ACC112 (cell line): Measurements from ENCODE around the gene LRIT2.

ENCODE experiments used
- H2AFZ ChIP-seq: fragments of 200-600 bp; sonication (generic); one replicate; pipeline ENCODE4 v1.6.0; 2017; ENCODE audit warnings: antibody characterized with exemption, low read length; ENCODE audit not compliant: unreplicated experiment
- H3K27ac ChIP-seq: fragments of 200-600 bp; sonication (generic); 2 replicates; pipeline ENCODE4 v1.5.1; 2014; ENCODE audit warnings: low read depth, mild to moderate bottlenecking, antibody characterized with exemption, low read length, moderate library complexity
- H3K27me3 ChIP-seq: fragments of 200-600 bp; sonication (generic); 2 replicates; pipeline ENCODE4 v1.6.1; 2014; ENCODE audit warnings: mild to moderate bottlenecking, antibody characterized with exemption, low read length, moderate library complexity, mixed read lengths; ENCODE audit not compliant: insufficient read depth
- H3K36me3 ChIP-seq: fragments of 200-600 bp; sonication (generic); 2 replicates; pipeline ENCODE4 v1.6.1; 2016; ENCODE audit warnings: mild to moderate bottlenecking, antibody characterized with exemption, low read length, moderate library complexity, mixed read lengths; ENCODE audit not compliant: insufficient read depth
- H3K4me1 ChIP-seq: fragments of 200-600 bp; sonication (generic); one replicate; pipeline ENCODE4 v1.6.1; 2016; ENCODE audit warnings: low read length, mixed read lengths; ENCODE audit not compliant: insufficient read depth, unreplicated experiment, control insufficient read depth
- H3K4me3 ChIP-seq: fragments of 200-600 bp; sonication (generic); 2 replicates; pipeline ENCODE4 v1.5.1; 2014; ENCODE audit warnings: mild to moderate bottlenecking, low read depth, low read length
- H3K79me2 ChIP-seq: fragments of 200-600 bp; sonication (generic); one replicate; pipeline ENCODE4 v1.6.0; 2016; ENCODE audit warnings: low read length; ENCODE audit not compliant: control insufficient read depth, unreplicated experiment, insufficient read depth

Gene LRIT2

GRCh38 chr10:84261236-84261915 is 36.0 kb upstream of the LRIT2 start:
- Histone ChIP-seq H3K4me3 (no peak overlapping the region), H3K79me2 (no peaks in the 10 kb centered on the region), H3K27me3 (peaks cover 6% of the 10 kb centered on the region; the same call in 1 of the 2 replicates), H3K4me1 (no peaks in the 10 kb centered on the region), H2AFZ (no peak overlapping the region), H3K27ac (no peak overlapping the region), H3K36me3 (no peaks in the 10 kb centered on the region)

- H2AFZ ChIP-seq, result no peak overlapping the region
- peaks cover 29% of the 10 kb centered on the region; the same call in 1 of the 2 replicates for H3K27me3 ChIP-seq
- H3K4me1 ChIP-seq, result no peaks in the 10 kb centered on the region
- no peak overlapping the region for H3K27ac ChIP-seq
- H3K36me3 ChIP-seq, result no peaks in the 10 kb centered on the region
- no peak overlapping the region for H3K4me3 ChIP-seq
- no peaks in the 10 kb centered on the region for H3K79me2 ChIP-seq
Measured at GRCh38 chr10:84258034-84258695, 32.8 kb upstream of the LRIT2 start.

GRCh38 chr10:84257343-84258020 is 32.1 kb upstream of the LRIT2 start:
- H3K36me3 ChIP-seq, result no peaks in the 10 kb centered on the region
- peak overlapping the region; percentile 21 for H2AFZ ChIP-seq
- no peak overlapping the region for H3K27ac ChIP-seq
- H3K27me3 ChIP-seq, result peaks cover 36% of the 10 kb centered on the region; the same call in 1 of the 2 replicates
- no peaks in the 10 kb centered on the region for H3K79me2 ChIP-seq
- H3K4me3 ChIP-seq, result no peak overlapping the region
- H3K4me1 ChIP-seq, result no peaks in the 10 kb centered on the region

GRCh38 chr10:84256510-84257342 is 31.4 kb upstream of the LRIT2 start:
- no peaks in the 10 kb centered on the region for H3K4me1 ChIP-seq
- H3K27me3 ChIP-seq, result peaks cover 43% of the 10 kb centered on the region
- H2AFZ ChIP-seq, result peak overlapping the region; percentile 21
- no peak overlapping the region for H3K27ac ChIP-seq
- no peaks in the 10 kb centered on the region for H3K36me3 ChIP-seq
- no peaks in the 10 kb centered on the region for H3K79me2 ChIP-seq
- peak overlapping the region; percentile 58 for H3K4me3 ChIP-seq

GRCh38 chr10:84254552-84255478 is 29.5 kb upstream of the LRIT2 start:
- H2AFZ ChIP-seq, result no peak overlapping the region
- peaks cover 51% of the 10 kb centered on the region for H3K27me3 ChIP-seq
- H3K4me3 ChIP-seq, result no peak overlapping the region

GRCh38 chr10:84248794-84249193 is 23.4 kb upstream of the LRIT2 start:
- Histone ChIP-seq H2AFZ (no peak overlapping the region), H3K27ac (no peak overlapping the region), H3K36me3 (no peaks in the 10 kb centered on the region), H3K4me1 (no peaks in the 10 kb centered on the region), H3K4me3 (no peak overlapping the region), H3K79me2 (no peaks in the 10 kb centered on the region), H3K27me3 (peaks cover 87% of the 10 kb centered on the region)

More at GRCh38 chr10:84254552-84255478, 29.5 kb upstream of the LRIT2 start:
- H3K4me1 ChIP-seq, result no peaks in the 10 kb centered on the region
- H3K27ac ChIP-seq, result no peak overlapping the region
- no peaks in the 10 kb centered on the region for H3K36me3 ChIP-seq
- H3K79me2 ChIP-seq, result no peaks in the 10 kb centered on the region

- H3K79me2 ChIP-seq, result no peaks in the 10 kb centered on the region
- H3K27ac ChIP-seq, result no peak overlapping the region
- peaks cover 86% of the 10 kb centered on the region for H3K27me3 ChIP-seq
- no peak overlapping the region for H2AFZ ChIP-seq
- H3K4me1 ChIP-seq, result no peaks in the 10 kb centered on the region
- no peak overlapping the region for H3K4me3 ChIP-seq
- no peaks in the 10 kb centered on the region for H3K36me3 ChIP-seq
Measured at GRCh38 chr10:84247496-84247895, 22.2 kb upstream of the LRIT2 start.

- no peaks in the 10 kb centered on the region for H3K79me2 ChIP-seq
- H3K4me3 ChIP-seq, result no peak within 1 kb of the TSS
Measured at GRCh38 chr10:84244651-84245270, 19.4 kb upstream of the LRIT2 start, which contains the start of gene RGR. Gene RGR (plus strand): TSS chr10:84245053. CDS start chr10:84245091, 38 bp downstream.

GRCh38 chr10:84243759-84244158 is 18.4 kb upstream of the LRIT2 start:
- no peak overlapping the region for H2AFZ ChIP-seq

More at GRCh38 chr10:84244651-84245270, 19.4 kb upstream of the LRIT2 start, which contains the start of gene RGR:
- Histone ChIP-seq H3K27me3 (peaks cover 86% of the 10 kb centered on the region), H3K36me3 (no peaks in the 10 kb centered on the region), H3K4me1 (no peaks in the 10 kb centered on the region), H3K27ac (no peak within 1 kb of the TSS), H2AFZ (no peak within 1 kb of the TSS)

More at GRCh38 chr10:84243759-84244158, 18.4 kb upstream of the LRIT2 start:
- Histone ChIP-seq H3K4me1 (no peaks in the 10 kb centered on the region), H3K79me2 (no peaks in the 10 kb centered on the region), H3K27me3 (peaks cover 91% of the 10 kb centered on the region), H3K4me3 (no peak overlapping the region), H3K36me3 (no peaks in the 10 kb centered on the region), H3K27ac (no peak overlapping the region)
